Ovary (tissue), 9 donors: Measurements from ENCODE around the gene TENM3. TPM values are rescaled to one million over a fixed set of nuclear protein-coding genes. Genes with fewer than 3 reads are reported as not detected.

Experiments used
- DNase-seq, 5 donors: peaks; one replicate each; pipeline ENCODE4 v3.0.0-alpha.2; 2019 to 2020
- H3K27ac ChIP-seq, 2 donors: fragments of 200-600 bp; one replicate each; pipeline versions ENCODE4 v1.5.1 to v1.8.0; 2019 to 2022
- H3K27me3 ChIP-seq: fragments of 200-600 bp; one replicate; pipeline ENCODE4 v1.8.0; 2022
- H3K36me3 ChIP-seq: fragments of 200-600 bp; sonication (generic); one replicate; pipeline ENCODE4 v1.5.1; 2019
- H3K4me1 ChIP-seq: one replicate; pipeline ENCODE4 v1.8.1; 2013; ENCODE audit warnings: mild to moderate bottlenecking, moderate library complexity; ENCODE audit not compliant: insufficient read depth
- H3K4me3 ChIP-seq: fragments of 200-600 bp; sonication (generic); one replicate; pipeline ENCODE4 v1.5.1; 2017
- H3K9me3 ChIP-seq, 2 donors: fragments of 200-600 bp in 1 of 2; sonication (generic) in 1 of 2; one replicate each; pipeline versions ENCODE4 v1.5.1 to v1.8.1; 2013 to 2019; ENCODE audit warnings: mild to moderate bottlenecking in 1 of 2, moderate library complexity in 1 of 2
- EP300 ChIP-seq: sonication (generic); formaldehyde crosslinking; IDR thresholded peaks from one replicate; pipeline ENCODE4 v1.6.1; 2017; ENCODE audit warnings: antibody characterized with exemption
- POLR2A ChIP-seq: fragments of 450-650 bp; IDR thresholded peaks from one replicate; pipeline ENCODE4 v1.6.1; 2017; ENCODE audit warnings: antibody characterized with exemption, mild to moderate bottlenecking, moderate library complexity
- WGBS, 3 donors: extraction: QIAGEN DNeasy Blood & Tissue Kit in 1 of 3; methylation state at CpG; one replicate each; pipeline versions ENCODE4 v1.1.5 to v1.1.7; 2013 to 2017; 5-methylcytosine and 5-hydroxymethylcytosine counted together
- intact Hi-C, 4 donors: fragments of 100-400 bp; cut with DNase I; formaldehyde crosslinking; loops; one replicate each; pipeline versions ENCODE4 v1.11.0 to v1.15.1; 2022 to 2023
- polyA plus RNA-seq, 2 donors: library from polyadenylated mRNA; stranded (reverse); fragments of 200-250 nt in 1 of 2; fragments of 350-450 nt in 1 of 2; fragmentation: Illumina TruSeq in 1 of 2; extraction: RNeasy Lipid Tissue Mini Kit (QIAGEN cat#74804) in 1 of 2; gene quantifications; one replicate each; pipeline ENCODE4 v1.2.3, GENCODE V29; 2013 to 2014
- total RNA-seq, 7 donors: library from RNA; depleted of rRNA in 2 of 7; stranded (reverse); fragments of >200 nt in 2 of 7; fragmentation: NEBNext Ultra II Directional in 3 of 7; extraction: Animal tissue kit (Norgen Biotek cat#: 25700) in 3 of 7; gene quantifications; one replicate each; pipeline versions ENCODE4 v1.1.0 to v1.2.4, GENCODE V29; 2016 to 2023
- TF ChIP-seq, protein P1 (sequence below), 3 donors: fragments of 450-650 bp in 2 of 3; fragments of 200-600 bp in 1 of 3; IDR thresholded peaks; one replicate each; pipeline versions ENCODE4 v1.5.1 to v1.8.0; 2016 to 2022; ENCODE audit warnings: antibody characterized with exemption in 3 of 3, mild to moderate bottlenecking in 1 of 3
- donor health status: DM: no; HTN: no; CAD: no; lungs with moderate emphysema.
- donor health status: DM: no; HTN: no; CAD: no.
- donor health status: Bipolar disorder and iron deficiency.
- donor health status: DM: yes; HTN: yes; CAD: no.
- donor health status: DM: no; HTN: no; CAD: no.
- donor health status: DM: yes; HTN: yes; CAD: no.

Gene TENM3
- total and polyA plus RNA-seq, 9 donors, result 0.82 to 16.1 (median 5.7) TPM

DNA sequence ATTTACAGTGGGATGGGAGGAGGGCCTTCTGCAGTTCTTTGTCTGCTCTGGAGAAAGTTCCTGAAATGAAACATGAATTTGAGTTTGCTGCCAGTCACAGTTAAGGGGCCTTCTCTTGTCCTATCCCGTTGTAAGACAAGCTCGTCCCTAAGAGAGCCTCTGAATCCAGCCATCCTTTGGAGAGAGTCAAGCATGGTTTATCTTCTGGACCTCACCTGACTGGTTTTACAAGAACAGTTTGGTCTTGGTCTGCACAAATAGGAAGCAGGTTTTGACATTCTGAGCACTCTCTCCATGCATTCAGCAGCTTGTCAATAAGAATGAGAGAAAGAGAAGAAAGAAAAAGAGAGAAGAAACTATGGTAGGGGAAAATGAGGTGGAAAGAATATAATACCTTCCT, 20.4 kb upstream of the TENM3 start:
- no peak overlapping the region for H3K4me3 ChIP-seq
- intact Hi-C loops, result no loop called here
- 73 to 83% (median 82%) methylated on average over 2 of the region's 2 CpGs for WGBS, 3 donors
- no peaks in the 10 kb centered on the region for H3K36me3 ChIP-seq
- H3K4me1 ChIP-seq, result no peaks in the 10 kb centered on the region
- no peak overlapping the region for H3K27ac ChIP-seq
- no peaks in the 10 kb centered on the region for H3K9me3 ChIP-seq
- no peak for DNase-seq
- TF ChIP-seq EP300 (no peak), POLR2A (no peak)
- TF ChIP-seq, protein P1, sequence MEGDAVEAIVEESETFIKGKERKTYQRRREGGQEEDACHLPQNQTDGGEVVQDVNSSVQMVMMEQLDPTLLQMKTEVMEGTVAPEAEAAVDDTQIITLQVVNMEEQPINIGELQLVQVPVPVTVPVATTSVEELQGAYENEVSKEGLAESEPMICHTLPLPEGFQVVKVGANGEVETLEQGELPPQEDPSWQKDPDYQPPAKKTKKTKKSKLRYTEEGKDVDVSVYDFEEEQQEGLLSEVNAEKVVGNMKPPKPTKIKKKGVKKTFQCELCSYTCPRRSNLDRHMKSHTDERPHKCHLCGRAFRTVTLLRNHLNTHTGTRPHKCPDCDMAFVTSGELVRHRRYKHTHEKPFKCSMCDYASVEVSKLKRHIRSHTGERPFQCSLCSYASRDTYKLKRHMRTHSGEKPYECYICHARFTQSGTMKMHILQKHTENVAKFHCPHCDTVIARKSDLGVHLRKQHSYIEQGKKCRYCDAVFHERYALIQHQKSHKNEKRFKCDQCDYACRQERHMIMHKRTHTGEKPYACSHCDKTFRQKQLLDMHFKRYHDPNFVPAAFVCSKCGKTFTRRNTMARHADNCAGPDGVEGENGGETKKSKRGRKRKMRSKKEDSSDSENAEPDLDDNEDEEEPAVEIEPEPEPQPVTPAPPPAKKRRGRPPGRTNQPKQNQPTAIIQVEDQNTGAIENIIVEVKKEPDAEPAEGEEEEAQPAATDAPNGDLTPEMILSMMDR (IDR thresholded peaks at IDR 0.05), result no peak
- no peaks in the 10 kb centered on the region for H3K27me3 ChIP-seq

GRCh38 chr4:182223708-182224107, 19.5 kb upstream of the TENM3 start:
- Histone ChIP-seq H3K27me3 (no peaks in the 10 kb centered on the region), H3K36me3 (no peaks in the 10 kb centered on the region), H3K4me3 (no peak overlapping the region), H3K9me3 (no peaks in the 10 kb centered on the region), H3K4me1 (no peaks in the 10 kb centered on the region), H3K27ac (no peak overlapping the region)
- intact Hi-C loops, result no loop called here
- TF ChIP-seq, protein P1 (IDR thresholded peaks at IDR 0.05), result no peak
- TF ChIP-seq EP300 (no peak), POLR2A (no peak)
- DNase-seq, result no peak
- WGBS, 3 donors, result 80 to 86% (median 85%) methylated on average over 4 of the region's 4 CpGs

DNA sequence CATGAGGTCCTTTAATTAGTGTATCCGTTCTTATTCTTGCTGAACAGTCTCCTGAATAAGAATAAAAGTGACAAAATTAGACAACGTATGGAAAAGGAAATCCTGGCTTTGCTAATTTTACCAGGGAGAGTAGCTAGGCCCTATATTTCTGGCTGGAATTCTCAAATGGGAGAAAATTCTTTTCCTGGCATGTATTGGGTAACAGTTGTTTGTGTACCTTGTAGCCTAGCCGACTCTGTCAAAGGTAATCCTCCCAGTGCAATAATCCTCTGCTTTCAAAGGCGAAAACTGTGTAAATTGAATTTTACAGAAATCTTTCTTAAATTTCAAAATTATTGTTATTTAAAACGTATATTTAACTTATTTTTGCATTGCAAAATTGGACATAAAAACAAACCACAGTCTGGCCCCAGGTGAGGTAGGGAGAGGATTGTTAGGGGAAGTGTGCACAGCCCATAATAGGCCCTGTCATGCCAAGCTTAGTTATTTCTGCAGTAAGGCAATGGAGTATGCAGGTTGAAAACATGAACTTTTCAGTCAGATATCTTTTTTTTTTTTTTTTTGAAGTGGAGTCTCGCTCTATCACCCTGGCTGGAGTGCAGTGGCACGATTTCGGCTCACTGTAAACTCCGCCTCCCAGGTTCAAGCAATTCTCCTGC, 18.9 kb upstream of the TENM3 start:
- WGBS, 3 donors, result 89 to 91% (median 90%) methylated on average over 9 of the region's 9 CpGs
- TF ChIP-seq POLR2A, result no peak
- TF ChIP-seq EP300, result no peak
- TF ChIP-seq, protein P1 (IDR thresholded peaks at IDR 0.05), result no peak
- intact Hi-C loops, result no loop called here

GRCh38 chr4:182225257-182225852, 17.8 kb upstream of the TENM3 start:
- Histone ChIP-seq H3K4me1 (no peaks in the 10 kb centered on the region), H3K36me3 (no peaks in the 10 kb centered on the region), H3K27ac (no peak overlapping the region), H3K4me3 (no peak overlapping the region), H3K9me3 (no peaks in the 10 kb centered on the region), H3K27me3 (no peaks in the 10 kb centered on the region)
- TF ChIP-seq EP300 (no peak), POLR2A (no peak)
- TF ChIP-seq, protein P1 (IDR thresholded peaks at IDR 0.05), result no peak
- 86 to 92% (median 88%) methylated on average over 9 of the region's 9 CpGs for WGBS, 3 donors
- no peak for DNase-seq
- intact Hi-C loops, result no loop called here

More for the DNA sequence above, 18.9 kb upstream of the TENM3 start:
- Histone ChIP-seq H3K27me3 (no peaks in the 10 kb centered on the region), H3K9me3 (no peaks in the 10 kb centered on the region), H3K4me1 (no peaks in the 10 kb centered on the region), H3K36me3 (no peaks in the 10 kb centered on the region), H3K4me3 (no peak overlapping the region), H3K27ac (no peak overlapping the region)
- no peak for DNase-seq
